Tibial nerve (tissue), 4 donors: Measurements from ENCODE around the gene SLC10A7.

Experiments used
- EP300 ChIP-seq, 2 donors: sonication (generic); formaldehyde crosslinking; IDR thresholded peaks; one replicate each; pipeline ENCODE4 v1.6.1; 2017; ENCODE audit warnings: antibody characterized with exemption in 2 of 2, mild to moderate bottlenecking in 1 of 2
- POLR2A ChIP-seq, 2 donors: fragments of 450-650 bp; IDR thresholded peaks; one replicate each; pipeline ENCODE4 v1.6.1; 2017; ENCODE audit warnings: antibody characterized with exemption in 2 of 2, mild to moderate bottlenecking in 2 of 2, moderate library complexity in 2 of 2
- TF ChIP-seq, protein P1 (sequence below), 5 experiments: fragments of 200-600 bp in 3 of 5; fragments of 450-650 bp in 2 of 5; sonication (generic) in 3 of 5; IDR thresholded peaks; one replicate each; pipeline ENCODE4 v1.5.1; 2016 to 2019; ENCODE audit warnings: antibody characterized with exemption in 5 of 5, mild to moderate bottlenecking in 3 of 5, moderate library complexity in 2 of 5

DNA sequence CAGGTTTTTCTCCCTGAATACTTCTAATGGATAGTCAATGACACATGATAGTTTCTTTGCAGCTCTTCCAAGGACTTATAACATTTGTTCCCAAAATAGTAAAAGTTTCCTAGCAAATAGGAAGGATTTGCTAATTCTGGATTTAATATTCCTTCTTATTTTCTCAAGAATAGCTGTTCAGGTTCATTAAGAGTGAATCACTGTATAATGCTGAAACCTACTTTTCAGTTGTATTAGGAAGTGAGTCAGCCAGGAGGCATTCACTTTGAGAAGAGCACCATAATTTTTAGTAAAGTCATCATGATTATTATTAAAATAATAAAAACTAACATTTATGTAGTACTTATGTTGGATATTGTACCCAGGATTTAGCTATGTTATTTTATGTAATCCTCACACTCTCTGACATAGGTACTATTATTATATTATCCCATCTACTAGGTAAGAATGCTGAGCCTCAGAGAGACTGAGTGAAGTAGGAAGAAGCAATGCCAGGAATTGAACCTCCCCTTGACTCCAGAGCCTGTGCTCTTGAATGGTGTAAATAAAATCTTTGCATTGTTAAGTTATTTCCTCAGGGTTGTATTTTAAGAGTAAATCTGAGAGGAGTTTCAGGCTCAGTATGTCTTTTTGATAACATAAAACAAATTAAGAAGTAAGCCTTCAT lies 192.6 kb downstream of the SLC10A7 start:
- TF ChIP-seq, protein P1, sequence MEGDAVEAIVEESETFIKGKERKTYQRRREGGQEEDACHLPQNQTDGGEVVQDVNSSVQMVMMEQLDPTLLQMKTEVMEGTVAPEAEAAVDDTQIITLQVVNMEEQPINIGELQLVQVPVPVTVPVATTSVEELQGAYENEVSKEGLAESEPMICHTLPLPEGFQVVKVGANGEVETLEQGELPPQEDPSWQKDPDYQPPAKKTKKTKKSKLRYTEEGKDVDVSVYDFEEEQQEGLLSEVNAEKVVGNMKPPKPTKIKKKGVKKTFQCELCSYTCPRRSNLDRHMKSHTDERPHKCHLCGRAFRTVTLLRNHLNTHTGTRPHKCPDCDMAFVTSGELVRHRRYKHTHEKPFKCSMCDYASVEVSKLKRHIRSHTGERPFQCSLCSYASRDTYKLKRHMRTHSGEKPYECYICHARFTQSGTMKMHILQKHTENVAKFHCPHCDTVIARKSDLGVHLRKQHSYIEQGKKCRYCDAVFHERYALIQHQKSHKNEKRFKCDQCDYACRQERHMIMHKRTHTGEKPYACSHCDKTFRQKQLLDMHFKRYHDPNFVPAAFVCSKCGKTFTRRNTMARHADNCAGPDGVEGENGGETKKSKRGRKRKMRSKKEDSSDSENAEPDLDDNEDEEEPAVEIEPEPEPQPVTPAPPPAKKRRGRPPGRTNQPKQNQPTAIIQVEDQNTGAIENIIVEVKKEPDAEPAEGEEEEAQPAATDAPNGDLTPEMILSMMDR (IDR thresholded peaks at IDR 0.05): no peak
- TF ChIP-seq EP300 (IDR thresholded peaks at IDR 0.05) (no peak), POLR2A (IDR thresholded peaks at IDR 0.05) (no peak)
